B cell (primary cell): Measurements from ENCODE around the gene IGF1R. TPM values are rescaled to one million over a fixed set of nuclear protein-coding genes. Genes with fewer than 3 reads are reported as not detected.

Experiments used
- ATAC-seq: fragments of 200-7000 bp; cut with Tn5 transposase; one replicate; pipeline ENCODE4 v1.10.0; 2021; ENCODE audit warnings: low read depth, mild to moderate bottlenecking, moderate number of reproducible peaks, moderate library complexity
- CTCF ChIA-PET: fragments of 350-600 bp; sonication (Branson Sonifier 250); formaldehyde crosslinking; loops from one replicate; lab custom pipeline; 2021; ENCODE audit warnings: antibody characterized with exemption, inconsistent platforms; lab: Charles Lee
- POLR2A ChIA-PET: fragments of 350-600 bp; sonication (Branson Sonifier 250); formaldehyde crosslinking; loops from one replicate; lab custom pipeline; 2021; ENCODE audit warnings: antibody characterized with exemption; lab: Charles Lee
- DNase-seq: peaks from one replicate; pipeline ENCODE4 v3.0.0; 2013
- H2AFZ ChIP-seq: 2 replicates; pipeline ENCODE4 v1.6.1; 2012; ENCODE audit warnings: mild to moderate bottlenecking, low read depth, low read length; ENCODE audit not compliant: insufficient read depth, poor library complexity, severe bottlenecking
- H3K27ac ChIP-seq, 2 donors: 1 replicate in 1 of 2; 2 replicates in 1 of 2; pipeline ENCODE4 v1.5.1; 2012 to 2013; ENCODE audit warnings: low read length in 2 of 2, mild to moderate bottlenecking in 2 of 2, moderate library complexity in 1 of 2
- H3K27me3 ChIP-seq, 4 experiments: fragments of 200-600 bp in 1 of 4; sonication (generic) in 1 of 4; replicated peaks in 1 of 4; 1 replicate in 2 of 4; 2 replicates in 2 of 4; pipeline versions ENCODE4 v1.6.1 to v1.7.0; 2013 to 2016; ENCODE audit warnings: low read length in 3 of 4, mild to moderate bottlenecking in 2 of 4, mixed read lengths in 1 of 4, moderate library complexity in 1 of 4; ENCODE audit not compliant: insufficient read depth in 4 of 4, control insufficient read depth in 3 of 4; ENCODE audit errors: control extremely low read depth in 1 of 4
- H3K36me3 ChIP-seq, 2 experiments: replicated peaks in 1 of 2; 1 replicate in 1 of 2; 2 replicates in 1 of 2; pipeline versions ENCODE4 v1.6.1 to v1.7.1; 2013; ENCODE audit warnings: low read length in 1 of 2; ENCODE audit not compliant: insufficient read depth in 2 of 2, control insufficient read depth in 1 of 2; ENCODE audit errors: control extremely low read depth in 1 of 2, extremely low read depth in 1 of 2
- H3K4me1 ChIP-seq, 2 donors: fragments of 200-600 bp in 1 of 2; sonication (generic) in 1 of 2; 1 replicate in 1 of 2; 2 replicates in 1 of 2; pipeline versions ENCODE4 v1.5.1 to v1.6.1; 2013 to 2017; ENCODE audit warnings: low read length in 2 of 2; ENCODE audit not compliant: control insufficient read depth in 2 of 2, insufficient read depth in 2 of 2
- H3K4me2 ChIP-seq: replicated peaks from 2 replicates; pipeline ENCODE3; 2012; ENCODE audit warnings: mild to moderate bottlenecking, low read depth, low read length; ENCODE audit not compliant: poor library complexity, severe bottlenecking
- H3K4me3 ChIP-seq, 5 experiments: fragments of 200-600 bp in 1 of 5; sonication (generic) in 1 of 5; 1 replicate in 3 of 5; 2 replicates in 2 of 5; pipeline versions ENCODE4 v1.5.1 to v1.7.0; 2011 to 2016; ENCODE audit warnings: low read length in 4 of 5, mild to moderate bottlenecking in 4 of 5, low read depth in 2 of 5, control low read depth in 1 of 5, moderate library complexity in 1 of 5; ENCODE audit not compliant: insufficient read depth in 1 of 5; ENCODE audit errors: control extremely low read depth in 1 of 5, extremely low read depth in 1 of 5
- H3K79me2 ChIP-seq: fragments of 200-600 bp; sonication (generic); one replicate; pipeline ENCODE4 v1.6.0; 2016; ENCODE audit warnings: low read length; ENCODE audit not compliant: control insufficient read depth, insufficient read depth
- H3K9ac ChIP-seq: fragments of 200-600 bp; sonication (generic); 2 replicates; pipeline ENCODE4 v1.6.1; 2017; ENCODE audit warnings: mild to moderate bottlenecking, low read length, moderate library complexity
- H3K9me3 ChIP-seq, 3 donors: one replicate each; pipeline versions ENCODE4 v1.6.1 to v1.7.1; 2013; ENCODE audit warnings: low read length in 2 of 3; ENCODE audit not compliant: control insufficient read depth in 2 of 3, insufficient read depth in 1 of 3; ENCODE audit errors: control extremely low read depth in 1 of 3
- H4K20me1 ChIP-seq: 2 replicates; pipeline ENCODE4 v1.6.0; 2012; ENCODE audit warnings: mild to moderate bottlenecking, low read length; ENCODE audit not compliant: insufficient read depth, control insufficient read depth, poor library complexity, severe bottlenecking
- H3K27ac Mint-ChIP-seq: one replicate; pipeline ENCODE4 v1.8.0; 2021; ENCODE audit warnings: mixed read lengths
- H3K27me3 Mint-ChIP-seq: one replicate; pipeline ENCODE4 v1.8.0; 2021; ENCODE audit warnings: mixed read lengths
- H3K4me1 Mint-ChIP-seq: one replicate; pipeline ENCODE4 v1.8.0; 2021; ENCODE audit warnings: mixed read lengths
- H3K4me3 Mint-ChIP-seq: one replicate; pipeline ENCODE4 v1.8.0; 2021; ENCODE audit warnings: mixed read lengths
- H3K9me3 Mint-ChIP-seq: one replicate; pipeline ENCODE4 v1.8.0; 2022; ENCODE audit warnings: mixed read lengths; ENCODE audit not compliant: insufficient read depth
- EZH2 ChIP-seq: IDR thresholded peaks from 2 replicates; pipeline ENCODE4 v1.6.1; 2012; ENCODE audit warnings: borderline replicate concordance, low read depth, mild to moderate bottlenecking, moderate library complexity, low read length; ENCODE audit not compliant: insufficient read depth, poor library complexity, severe bottlenecking
- WGBS: methylation state at CpG from one replicate; pipeline ENCODE4 v1.1.5; 2013; ENCODE audit warnings: missing lambda C conversion rate; ENCODE audit not compliant: insufficient coverage; 5-methylcytosine and 5-hydroxymethylcytosine counted together
- intact Hi-C: fragments of 100-400 bp; cut with micrococcal nuclease; formaldehyde crosslinking; loops from one replicate; pipeline ENCODE4 v1.10.0; 2022
- polyA plus RNA-seq: library from polyadenylated mRNA; depleted of rRNA; stranded (reverse); fragments of >200 nt; gene quantifications from 2 replicates; pipeline ENCODE4 v1.2.3, GENCODE V29; 2012
- total RNA-seq, 2 donors: library from RNA; stranded (reverse); fragments of 120-200 nt in 1 of 2; gene quantifications; 1 replicate in 1 of 2; 2 replicates in 1 of 2; pipeline versions ENCODE4 v1.2.3 to v1.2.4, GENCODE V29; 2013 to 2022
- TF ChIP-seq, protein P1 (sequence below): fragments of 200-600 bp; IDR thresholded peaks from one replicate; pipeline ENCODE4 v1.8.0; 2022; ENCODE audit warnings: antibody characterized with exemption, mild to moderate bottlenecking

The IGF1R gene
- total and polyA plus RNA-seq, 2 donors (not counting 1 experiment from before 2014, with no cell fraction given) = 5.4 to 23.1 TPM

DNA sequence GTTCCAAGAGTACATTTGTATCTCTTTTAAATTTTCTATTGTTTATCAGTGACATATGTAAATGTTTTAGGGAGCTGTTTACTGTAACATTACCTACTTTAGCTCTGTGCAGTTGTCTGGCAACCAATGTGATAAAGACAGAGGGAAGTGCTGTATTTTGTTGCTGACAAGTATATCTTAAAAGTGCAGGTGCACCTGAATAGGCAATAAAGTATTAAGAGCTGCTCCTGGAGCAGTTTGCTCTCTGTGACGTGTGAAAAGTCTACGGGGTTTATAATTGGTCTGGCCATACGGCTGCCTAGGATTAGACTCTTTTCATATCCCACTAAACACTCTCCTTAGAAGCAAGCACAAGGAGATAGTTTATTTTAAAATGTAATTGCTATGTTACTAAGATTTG lies 178.3 kb downstream of the IGF1R start:
- Histone ChIP-seq H3K9ac (no peak overlapping the region), H3K27ac (no peak overlapping the region), H3K36me3 (no peaks in the 10 kb centered on the region), H4K20me1 (no peaks in the 10 kb centered on the region), H3K9me3 (peaks cover 3 to 35% (median 35%) of the 10 kb centered on the region in 3 donors), H3K79me2 (no peaks in the 10 kb centered on the region), H3K4me2 (no peak overlapping the region), H3K4me3 (no peak overlapping the region), H2AFZ (no peak overlapping the region), H3K27me3 (no peaks in the 10 kb centered on the region), H3K4me1 (no peaks in the 10 kb centered on the region)
- Mint-ChIP-seq H3K4me3 (no peak overlapping the region), H3K27me3 (no peaks in the 10 kb centered on the region), H3K4me1 (peaks cover 4% of the 10 kb centered on the region), H3K9me3 (peaks cover 9% of the 10 kb centered on the region), H3K27ac (no peak overlapping the region)
- no peak for DNase-seq
- no peak for ATAC-seq
- TF ChIP-seq EZH2 = no peak
- TF ChIP-seq, protein P1, sequence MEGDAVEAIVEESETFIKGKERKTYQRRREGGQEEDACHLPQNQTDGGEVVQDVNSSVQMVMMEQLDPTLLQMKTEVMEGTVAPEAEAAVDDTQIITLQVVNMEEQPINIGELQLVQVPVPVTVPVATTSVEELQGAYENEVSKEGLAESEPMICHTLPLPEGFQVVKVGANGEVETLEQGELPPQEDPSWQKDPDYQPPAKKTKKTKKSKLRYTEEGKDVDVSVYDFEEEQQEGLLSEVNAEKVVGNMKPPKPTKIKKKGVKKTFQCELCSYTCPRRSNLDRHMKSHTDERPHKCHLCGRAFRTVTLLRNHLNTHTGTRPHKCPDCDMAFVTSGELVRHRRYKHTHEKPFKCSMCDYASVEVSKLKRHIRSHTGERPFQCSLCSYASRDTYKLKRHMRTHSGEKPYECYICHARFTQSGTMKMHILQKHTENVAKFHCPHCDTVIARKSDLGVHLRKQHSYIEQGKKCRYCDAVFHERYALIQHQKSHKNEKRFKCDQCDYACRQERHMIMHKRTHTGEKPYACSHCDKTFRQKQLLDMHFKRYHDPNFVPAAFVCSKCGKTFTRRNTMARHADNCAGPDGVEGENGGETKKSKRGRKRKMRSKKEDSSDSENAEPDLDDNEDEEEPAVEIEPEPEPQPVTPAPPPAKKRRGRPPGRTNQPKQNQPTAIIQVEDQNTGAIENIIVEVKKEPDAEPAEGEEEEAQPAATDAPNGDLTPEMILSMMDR = no peak
- intact Hi-C loops = no loop called here
- ChIA-PET CTCF (no interaction called here), POLR2A (no interaction called here)
- WGBS = no CpG with 5 or more reads among the region's 3 CpGs

DNA sequence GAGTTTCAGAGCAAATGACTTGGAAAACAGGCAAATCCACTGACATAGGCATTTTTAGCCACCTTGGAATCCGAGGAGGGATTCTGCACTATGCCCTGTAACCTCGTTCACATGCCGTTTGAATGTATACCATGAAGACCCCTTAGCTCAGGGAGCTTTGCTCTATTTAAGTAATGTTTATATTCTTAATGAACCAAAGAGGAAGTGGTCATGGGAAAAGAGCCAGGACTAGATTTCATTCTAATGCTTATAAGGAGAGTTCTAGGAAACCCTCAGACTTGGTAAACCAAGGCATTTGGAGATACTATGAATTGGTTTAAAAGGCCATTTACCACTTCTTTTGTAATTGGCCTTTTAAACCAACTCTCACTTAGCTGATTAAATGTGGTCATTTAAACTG lies 178.9 kb downstream of the IGF1R start:
- ATAC-seq (no peak), DNase-seq (no peak)
- Histone ChIP-seq H3K27me3 (no peaks in the 10 kb centered on the region), H4K20me1 (no peaks in the 10 kb centered on the region), H3K4me1 (no peaks in the 10 kb centered on the region), H3K79me2 (no peaks in the 10 kb centered on the region), H3K9ac (no peak overlapping the region), H3K27ac (no peak overlapping the region), H3K4me2 (no peak overlapping the region), H2AFZ (no peak overlapping the region), H3K4me3 (no peak overlapping the region), H3K36me3 (no peaks in the 10 kb centered on the region), H3K9me3 (peaks cover 3 to 40% (median 39%) of the 10 kb centered on the region in 3 donors)
- Mint-ChIP-seq H3K4me1 (peaks cover 4% of the 10 kb centered on the region), H3K4me3 (no peak overlapping the region), H3K9me3 (peaks cover 12% of the 10 kb centered on the region), H3K27ac (no peak overlapping the region), H3K27me3 (no peaks in the 10 kb centered on the region)
- 67% methylated on average over 1 of the region's 3 CpGs for WGBS
- POLR2A ChIA-PET = no interaction called here
- CTCF ChIA-PET = interaction anchor here (1.1 kb wide), 1 partner anchor 53 kb away, joined by 3 read pairs; no protein-coding TSS in a partner anchor
- intact Hi-C loops = no loop called here
- no peak for TF ChIP-seq EZH2
- TF ChIP-seq, protein P1 = no peak
